Activated CD8-positive, alpha-beta memory T cell treated with anti-CD3 and anti-CD28 coated beads, Interleukin-2, amount 50 U/mL, for 48 hours (primary cell): ENCODE measurements around the gene SOX10.

Experiments
- DNase-seq: peaks from one replicate; pipeline ENCODE4 v3.0.0-alpha.2; 2020

SOX10 gene

DNA sequence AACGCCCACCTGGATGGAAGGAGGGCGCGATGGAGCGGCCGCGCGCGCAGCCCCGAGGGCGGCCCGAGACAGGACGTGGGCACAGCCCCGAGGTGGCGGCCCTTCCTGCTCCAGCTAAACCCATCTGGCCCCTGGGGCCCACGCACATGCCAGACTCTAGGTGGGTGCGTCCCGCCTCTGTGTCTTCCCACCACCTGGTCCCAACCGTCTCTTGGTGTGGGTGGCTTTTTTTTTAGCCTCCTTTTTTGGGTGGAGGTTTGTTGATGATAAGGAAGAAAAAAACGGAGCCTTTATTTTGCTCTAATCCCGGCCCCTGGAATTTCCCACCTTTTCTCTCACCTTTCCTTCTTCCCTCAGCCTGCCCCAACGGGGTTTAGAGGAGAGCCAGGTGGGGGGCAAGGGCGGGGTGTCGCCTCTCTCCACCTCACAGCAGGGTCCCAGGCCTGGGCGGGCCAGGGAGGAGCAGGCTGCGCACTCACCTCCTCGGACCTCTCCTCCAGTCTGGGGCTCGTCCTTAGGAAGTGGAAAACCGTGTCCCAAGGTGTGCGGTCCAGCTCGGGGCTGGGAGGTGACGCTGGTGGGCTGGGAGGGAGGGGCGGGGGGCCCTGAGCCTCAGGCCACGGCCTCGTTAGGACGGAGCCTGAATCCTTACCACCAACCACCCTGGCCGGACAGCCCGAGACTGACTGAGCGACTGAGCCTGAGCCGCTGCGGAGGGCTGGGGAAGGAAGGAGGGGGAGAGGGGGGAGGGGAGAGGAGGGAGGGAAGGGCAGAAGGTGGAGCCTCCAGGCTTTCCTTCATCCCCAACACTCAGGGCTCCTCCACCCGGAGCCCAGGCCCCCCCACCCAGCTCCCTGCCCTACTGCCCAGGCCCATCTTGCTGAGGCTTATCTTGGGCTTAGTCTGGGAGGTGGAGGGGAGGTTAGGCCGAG, at the start of gene SOX10:
Gene SOX10, minus strand, starts transcription at position 696 of the 932 bp plus-strand sequence. CDS start 771 bp downstream, outside the sequence.
- no peak for DNase-seq

GRCh38 chr22:38033522-38034277, 49.3 kb upstream of the SOX10 start:
- no peak for DNase-seq

- no peak for DNase-seq
Measured at GRCh38 chr22:38032681-38033521, 48.5 kb upstream of the SOX10 start.

DNA sequence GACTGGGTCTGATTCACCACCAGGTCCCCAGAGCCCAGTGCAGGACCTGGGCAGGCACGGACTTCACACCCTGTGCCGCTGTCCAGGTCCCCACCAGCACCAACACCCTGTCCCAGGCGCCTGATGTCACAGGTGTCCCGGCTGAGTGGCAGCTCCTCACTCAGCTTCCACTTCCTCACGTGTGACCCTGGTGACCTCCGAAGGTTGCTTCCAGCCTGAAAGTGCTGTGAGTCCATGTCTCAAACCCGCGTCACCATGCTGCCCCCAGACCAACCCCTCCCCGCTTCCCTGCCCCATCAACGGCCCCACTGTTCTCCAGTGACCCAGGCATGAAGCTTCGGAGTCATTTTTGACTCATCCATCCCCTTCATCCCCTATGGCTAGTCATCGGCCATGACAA, 47.1 kb upstream of the SOX10 start:
- no peak for DNase-seq

DNA sequence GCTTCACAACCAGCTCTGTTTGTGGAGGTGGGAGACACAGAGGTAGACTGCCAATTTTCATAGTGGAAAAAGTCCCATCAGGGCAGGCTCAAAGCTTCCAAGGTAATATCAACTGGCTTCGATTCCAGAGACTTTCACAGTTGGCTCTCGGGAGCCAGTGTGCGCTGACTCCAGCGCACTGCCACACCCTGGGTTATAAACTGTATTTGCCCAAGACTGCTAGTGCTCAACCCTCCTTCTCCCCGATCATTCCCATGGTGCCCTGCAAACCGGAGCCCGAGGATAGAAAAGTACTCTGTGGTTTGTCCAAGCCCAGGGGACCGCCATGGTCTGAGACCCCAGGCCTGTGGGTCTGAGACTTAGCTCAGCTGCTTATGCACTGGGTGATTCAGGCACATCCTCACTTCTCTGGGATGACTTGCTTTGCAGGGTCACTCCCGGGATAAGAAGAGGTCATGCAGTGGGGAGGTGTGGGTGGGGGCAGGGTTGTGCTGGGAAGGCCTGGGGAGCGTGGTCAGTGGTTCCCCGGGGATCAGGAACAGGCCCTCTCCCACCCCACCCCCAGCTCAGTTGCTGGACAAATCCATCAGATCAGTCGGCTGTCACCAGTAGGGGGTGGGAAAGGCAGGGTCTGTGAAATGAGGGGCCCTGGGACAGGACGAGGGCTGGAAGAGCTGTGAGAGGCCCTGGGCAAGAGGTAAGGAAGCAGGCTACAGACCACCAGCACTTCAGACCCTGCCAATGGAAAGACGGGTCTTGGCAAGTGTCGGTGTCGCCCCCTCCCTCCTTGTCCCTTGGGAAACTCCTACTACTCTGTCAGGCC, 46.2 kb upstream of the SOX10 start:
- DNase-seq, result no peak

DNA sequence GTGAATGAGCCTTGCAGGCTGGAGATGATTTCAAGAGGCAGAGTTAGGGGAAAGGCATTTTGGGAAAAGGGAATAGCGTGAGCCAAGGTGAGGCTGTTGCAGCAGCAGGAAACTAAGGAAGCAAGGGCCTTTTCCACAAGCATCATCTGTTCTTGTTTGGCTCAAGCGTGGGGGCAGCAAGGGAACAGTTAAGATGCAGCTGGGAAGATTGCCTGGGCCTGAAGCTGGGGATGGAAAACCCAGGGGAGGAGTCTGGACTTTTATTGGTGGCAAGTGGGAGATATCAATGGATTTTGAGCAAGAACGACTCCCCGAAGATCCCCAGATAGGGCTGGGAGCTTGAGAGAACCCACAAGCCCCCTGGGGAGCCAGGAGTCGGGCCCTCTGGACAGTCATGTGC, 45.5 kb upstream of the SOX10 start:
- DNase-seq, result no peak

GRCh38 chr22:38029370-38029769, 45.0 kb upstream of the SOX10 start:
- no peak for DNase-seq

DNA sequence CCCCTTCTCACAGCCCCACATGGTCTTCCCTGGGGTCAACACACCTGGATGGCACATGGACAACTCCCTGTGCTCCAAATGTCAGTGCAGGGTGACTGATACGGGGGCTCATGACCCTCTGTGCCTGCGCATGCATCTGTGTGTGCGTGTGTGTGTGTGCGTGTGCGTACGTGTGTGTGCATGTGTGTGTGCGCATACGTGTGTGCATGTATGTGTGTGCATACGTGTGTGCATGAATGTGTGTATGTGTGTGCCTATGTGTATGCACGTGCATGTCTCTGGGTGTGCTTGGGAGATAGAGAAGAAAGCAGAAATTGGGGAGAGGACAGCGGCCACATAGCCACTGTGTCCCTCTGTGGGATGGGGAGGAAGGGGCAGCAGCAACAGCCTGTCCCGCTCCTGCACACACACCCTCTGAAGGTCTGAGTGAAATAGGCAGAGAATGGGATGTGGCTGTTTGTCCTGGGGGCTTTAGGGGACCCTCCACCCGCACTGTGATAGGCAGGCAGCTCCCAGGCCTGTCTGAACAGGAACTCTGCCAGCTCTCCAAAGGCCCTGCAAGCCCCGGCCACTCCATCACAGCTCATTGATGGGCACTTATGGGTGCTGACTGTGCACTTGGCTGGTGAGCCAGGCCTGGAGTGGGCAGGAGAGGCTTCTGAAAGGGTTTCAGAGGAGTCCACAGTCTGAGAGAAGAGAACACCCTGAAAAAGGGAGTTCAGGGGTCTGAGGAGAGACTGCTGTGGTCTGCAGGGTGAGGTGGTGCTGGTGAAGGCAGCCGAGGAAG, 44.2 kb upstream of the SOX10 start:
- no peak for DNase-seq

DNA sequence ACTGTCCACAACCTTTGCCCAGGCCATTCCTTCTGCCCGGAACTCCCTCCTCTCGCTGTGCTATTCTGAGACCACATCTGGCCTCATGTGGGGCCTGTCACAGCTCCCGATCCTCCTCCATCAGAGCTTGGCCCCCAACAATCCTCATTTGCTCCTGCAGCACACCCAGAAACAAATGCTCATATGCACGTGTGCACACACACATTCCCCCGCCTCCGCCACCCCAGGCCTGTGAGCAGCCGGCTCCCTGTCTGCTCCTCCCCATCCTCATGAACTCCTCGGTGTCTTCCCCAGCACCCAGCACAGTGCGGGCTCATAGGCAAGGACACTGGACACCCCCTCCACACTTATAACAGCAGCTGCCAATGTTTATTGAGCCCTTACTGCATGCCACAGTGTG, 43.1 kb upstream of the SOX10 start:
- no peak for DNase-seq

DNA sequence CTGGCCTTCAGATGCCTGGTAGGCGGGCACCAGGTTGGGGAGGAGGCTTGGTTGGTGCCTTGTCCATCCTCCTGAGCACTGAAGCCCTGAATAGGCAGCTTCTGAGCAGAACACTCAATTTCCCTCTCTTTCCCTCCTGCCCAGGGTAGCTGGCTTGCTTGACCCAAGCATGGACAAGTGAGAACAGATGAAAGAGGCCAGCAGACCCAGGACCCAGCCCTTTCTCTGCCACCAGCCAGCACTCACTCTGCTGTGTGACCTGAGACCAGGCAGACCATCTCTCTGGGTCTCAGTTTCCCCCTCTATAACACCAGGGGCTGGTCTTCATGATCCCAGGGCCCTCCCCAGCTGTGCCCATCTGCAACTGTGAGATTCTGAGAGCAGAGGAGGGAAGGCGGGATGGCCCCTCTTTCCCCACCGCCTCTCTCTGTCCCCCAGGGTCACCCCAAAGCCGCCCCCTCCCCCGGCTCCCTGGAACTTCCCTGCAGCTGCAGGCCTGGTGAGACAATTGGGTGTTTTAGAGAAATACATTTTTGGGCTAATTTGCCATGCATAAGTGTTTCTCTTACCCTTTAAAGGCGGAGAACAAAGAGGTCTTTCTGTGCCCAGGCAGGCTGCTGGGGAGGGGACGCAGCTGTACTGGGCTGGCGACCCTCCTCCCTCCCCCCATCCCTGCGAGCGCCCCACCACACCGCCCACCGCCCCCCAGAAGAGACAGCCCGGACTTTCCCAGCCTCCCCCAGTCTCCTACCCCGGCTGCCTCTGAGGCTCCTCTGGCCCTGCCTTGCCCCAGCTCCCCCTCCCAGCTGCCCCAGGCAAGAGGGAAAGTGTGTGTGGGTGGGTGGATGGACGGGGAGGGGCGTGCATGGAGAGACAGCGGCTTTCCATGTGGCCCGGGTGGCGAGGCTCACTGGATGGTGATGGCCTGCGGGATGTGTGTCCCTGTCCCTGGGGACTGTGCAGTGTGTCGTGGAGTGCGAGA, 42.1 kb upstream of the SOX10 start:
- DNase-seq, result no peak

DNA sequence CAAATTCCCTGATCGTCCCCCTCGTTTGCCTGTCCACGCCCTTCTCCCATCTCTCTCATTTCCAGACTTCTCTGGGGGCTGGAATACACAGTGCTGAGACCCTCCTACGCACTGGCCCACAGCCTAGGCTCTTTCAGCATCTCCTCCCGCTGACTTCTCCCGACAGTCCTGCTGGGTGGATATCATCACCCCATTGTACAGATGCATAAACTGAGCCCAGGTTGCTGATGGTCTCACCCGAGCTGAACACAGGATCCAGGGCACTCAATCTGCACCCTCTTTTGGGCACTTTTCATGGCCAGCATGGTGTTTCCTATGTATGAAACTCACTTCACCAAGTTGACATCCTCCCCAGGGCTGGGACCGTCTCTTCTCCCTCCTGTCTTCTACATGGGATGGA, 41.2 kb upstream of the SOX10 start:
- DNase-seq, result no peak

DNA sequence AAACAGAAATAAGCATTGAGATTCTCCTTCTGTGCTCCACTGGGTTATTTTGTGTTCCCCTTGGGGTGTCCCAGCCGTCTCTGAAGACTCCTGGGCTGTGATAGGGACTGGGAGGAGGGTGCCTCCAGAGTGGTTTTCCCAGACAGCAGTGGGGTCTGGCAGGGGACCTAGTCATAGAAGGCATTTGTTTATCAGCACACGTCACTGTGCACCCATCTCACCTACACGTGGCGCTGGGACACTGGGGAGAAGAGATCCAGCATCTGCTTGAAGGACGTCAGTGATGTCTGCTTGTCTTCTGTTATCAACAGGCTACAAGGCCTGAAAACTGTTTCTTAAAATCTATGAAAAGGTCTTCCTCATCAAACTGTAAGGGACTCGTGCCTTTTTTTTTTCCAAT, 38.7 kb upstream of the SOX10 start:
- no peak for DNase-seq

GRCh38 chr22:38021206-38021605, 36.9 kb upstream of the SOX10 start:
- DNase-seq, result no peak

DNA sequence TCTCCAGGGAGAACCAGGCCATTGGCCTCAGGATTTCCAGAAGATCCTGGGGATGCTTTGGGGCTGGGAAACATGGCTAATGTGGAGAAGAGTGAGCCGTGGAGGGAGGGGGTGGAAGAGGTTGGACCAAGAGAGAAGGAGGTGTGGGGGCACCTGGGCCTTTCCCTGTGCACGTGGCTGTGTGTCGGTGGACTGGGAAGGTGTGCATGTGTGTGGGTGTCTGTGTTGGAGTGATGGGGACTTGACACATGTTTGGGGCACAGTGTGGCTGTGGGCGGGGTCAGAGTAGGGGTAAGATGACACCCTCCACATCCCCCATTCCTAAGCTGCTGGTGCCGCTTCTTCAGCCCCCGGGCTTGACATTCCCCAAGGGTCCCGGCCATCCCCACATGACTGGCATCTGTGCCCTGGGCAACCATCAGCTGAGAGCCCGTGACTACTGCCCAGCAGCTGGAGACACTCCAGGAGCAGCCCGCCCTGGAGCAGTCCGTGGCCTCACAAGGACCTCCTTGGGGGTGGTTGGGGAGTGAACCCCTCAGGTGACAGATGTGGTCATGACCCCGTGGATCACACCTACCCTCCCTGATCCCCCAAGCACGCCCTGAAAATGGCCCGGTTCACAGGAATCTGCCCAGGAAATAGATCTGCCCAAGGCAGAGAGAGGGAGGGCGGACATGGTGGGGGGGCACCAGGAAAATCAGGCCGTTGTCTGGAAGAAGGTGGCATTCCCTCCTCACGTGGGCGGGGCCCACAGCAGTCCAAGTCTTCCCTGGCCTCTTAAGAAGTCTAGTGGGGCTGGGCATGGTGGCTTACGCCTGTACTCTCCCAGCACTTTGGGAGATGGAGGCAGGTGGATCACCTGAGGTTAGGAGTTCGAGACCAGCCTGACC, 34.8 kb upstream of the SOX10 start:
- DNase-seq, result no peak

- DNase-seq, result no peak
Measured at GRCh38 chr22:38017939-38018885, 33.9 kb upstream of the SOX10 start.

GRCh38 chr22:38017272-38017920, 33.0 kb upstream of the SOX10 start:
- DNase-seq, result no peak
